Stomach (tissue), 4 donors: ENCODE results near the gene MRAS.

Experiments
- CTCF ChIP-seq, 7 experiments: fragments of 450-650 bp in 4 of 7; fragments of 200-600 bp in 3 of 7; sonication (generic) in 3 of 7; IDR thresholded peaks; one replicate each; pipeline ENCODE4 v1.5.1; 2016 to 2019; ENCODE audit warnings: antibody characterized with exemption in 7 of 7, control low read depth in 2 of 7, mild to moderate bottlenecking in 1 of 7
- POLR2A ChIP-seq, 4 donors: fragments of 450-650 bp; IDR thresholded peaks; one replicate each; pipeline ENCODE4 v1.6.1; 2016; ENCODE audit warnings: antibody characterized with exemption in 4 of 4, control low read depth in 2 of 4, mild to moderate bottlenecking in 1 of 4, moderate library complexity in 1 of 4
- POLR2AphosphoS5 ChIP-seq, 3 donors: sonication (generic); formaldehyde crosslinking; IDR thresholded peaks; one replicate each; pipeline ENCODE4 v1.6.1; 2016; ENCODE audit warnings: antibody characterized with exemption in 3 of 3

GRCh38 chr3:138359148-138359918 lies 11.0 kb downstream of the MRAS start:
- TF ChIP-seq POLR2AphosphoS5 (IDR thresholded peaks at IDR 0.05): no peak
- TF ChIP-seq CTCF (IDR thresholded peaks at IDR 0.05): no peak
- no peak for TF ChIP-seq POLR2A (IDR thresholded peaks at IDR 0.05)
